GM12878 (cell line): ENCODE data around the gene ARHGDIG. TPM values are rescaled to one million over a fixed set of nuclear protein-coding genes. Genes with fewer than 3 reads are reported as not detected.

ENCODE experiments used
- ATAC-seq: fragments of 200-7000 bp; cut with Tn5 transposase; 3 replicates; pipeline ENCODE4 v1.9.1; 2020; ENCODE audit warnings: mild to moderate bottlenecking, moderate library complexity
- BruUV-seq: library from RNA; stranded (reverse); fragments of 400-500 nt; replicated peaks from 2 replicates; lab custom pipeline; 2021; lab: Mats Ljungman, UMichigan
- CTCF ChIA-PET: fragments of 300-600 bp; sonication (Branson Sonifier 250); formaldehyde crosslinking; extraction: SDS; loops from one replicate; lab custom pipeline; 2021; ENCODE audit warnings: inconsistent platforms; lab: Yijun Ruan, JAX
- POLR2A ChIA-PET: fragments of 350-600 bp; formaldehyde crosslinking; extraction: SDS; loops from one replicate; lab custom pipeline; 2021; ENCODE audit warnings: inconsistent platforms; lab: Charles Lee
- RAD21 ChIA-PET: fragments of 300-600 bp; sonication (Branson Sonifier 250); formaldehyde crosslinking; loops from one replicate; lab custom pipeline; 2023; ENCODE audit warnings: antibody characterized with exemption; ENCODE audit not compliant: unreplicated experiment; lab: Charles Lee
- SMC1A ChIA-PET: fragments of 300-600 bp; sonication (Branson Sonifier 250); formaldehyde crosslinking; loops from one replicate; lab custom pipeline; 2023; ENCODE audit not compliant: unreplicated experiment, uncharacterized antibody; lab: Charles Lee
- DNase-seq: peaks from one replicate; pipeline ENCODE4 v3.0.0-alpha.2; 2011; ENCODE audit warnings: low read depth, low spot score
- FAIRE-seq: peaks from 3 replicates; lab custom pipeline; 2011; peaks lifted over from hg19 to GRCh38; lab: Jason Lieb, UNC
- H2AFZ ChIP-seq: 2 replicates; pipeline ENCODE4 v1.6.0; 2011; ENCODE audit warnings: low read depth, low read length, control low read depth; ENCODE audit not compliant: control insufficient read depth
- H3K27ac ChIP-seq: 2 replicates; pipeline ENCODE4 v1.5.1; 2011; ENCODE audit warnings: control low read depth; ENCODE audit not compliant: control insufficient read depth, insufficient read depth
- H3K27me3 ChIP-seq, 2 experiments: replicated peaks in 1 of 2; 2 replicates each; pipeline versions ENCODE4 v1.6.0 to v1.6.1; 2011; ENCODE audit warnings: low read length in 1 of 2; ENCODE audit not compliant: control insufficient read depth in 2 of 2, insufficient read depth in 2 of 2
- H3K36me3 ChIP-seq, 2 experiments: 2 replicates each; pipeline ENCODE4 v1.5.1; 2011; ENCODE audit warnings: low read length in 1 of 2; ENCODE audit not compliant: control insufficient read depth in 2 of 2, insufficient read depth in 2 of 2
- H3K4me1 ChIP-seq: 2 replicates; pipeline ENCODE4 v1.6.1; 2011; ENCODE audit warnings: mild to moderate bottlenecking, low read length, moderate library complexity, mixed read lengths; ENCODE audit not compliant: control insufficient read depth, insufficient read depth
- H3K4me2 ChIP-seq: 2 replicates; pipeline ENCODE4 v1.6.0; 2011; ENCODE audit warnings: control low read depth; ENCODE audit not compliant: control insufficient read depth, insufficient read depth
- H3K4me3 ChIP-seq: fragments of 200-600 bp; sonication (generic); 2 replicates; pipeline ENCODE4 v1.5.1; 2016
- H3K79me2 ChIP-seq: 2 replicates; pipeline ENCODE4 v1.6.0; 2011; ENCODE audit warnings: low read length; ENCODE audit not compliant: control insufficient read depth, insufficient read depth
- H3K9ac ChIP-seq: 2 replicates; pipeline ENCODE4 v1.8.0; 2011; ENCODE audit warnings: low read length, control low read depth, mixed read lengths; ENCODE audit not compliant: control insufficient read depth, insufficient read depth
- H3K9me3 ChIP-seq: replicated peaks from 3 replicates; pipeline ENCODE4 v1.5.1; 2011; ENCODE audit warnings: mild to moderate bottlenecking, low read length; ENCODE audit not compliant: control insufficient read depth, insufficient read depth
- H4K20me1 ChIP-seq: 2 replicates; pipeline ENCODE4 v1.6.0; 2011; ENCODE audit not compliant: control insufficient read depth, insufficient read depth
- ESRRA ChIP-seq: IDR thresholded peaks from 2 replicates; pipeline ENCODE4 v1.6.1; 2012; ENCODE audit warnings: mild to moderate bottlenecking, low read length, improper control_type of control experiment
- MYB ChIP-seq: fragments of 150-350 bp; IDR thresholded peaks from 2 replicates; pipeline ENCODE4 v1.6.1; 2014; ENCODE audit warnings: mild to moderate bottlenecking, low read depth, low read length, borderline replicate concordance
- SIX5 ChIP-seq: IDR thresholded peaks from 2 replicates; pipeline ENCODE4 v1.6.1; 2011; ENCODE audit warnings: mild to moderate bottlenecking, low read depth, low read length, moderate library complexity; ENCODE audit not compliant: severe bottlenecking
- WGBS: methylation state at CpG from one replicate; pipeline ENCODE4 v1.1.6; 2016; ENCODE audit warnings: low lambda C conversion rate; ENCODE audit not compliant: insufficient replicate concordance, insufficient coverage; ENCODE audit errors: missing lambda C conversion rate; 5-methylcytosine and 5-hydroxymethylcytosine counted together
- in situ Hi-C: fragments of 300-500 bp; cut with MboI; formaldehyde crosslinking; loops from 9 replicates; pipeline ENCODE4 v1.14.3; 2018; ENCODE audit warnings: mixed read lengths
- intact Hi-C: fragments of 100-400 bp; cut with micrococcal nuclease; formaldehyde crosslinking; loops from one replicate; pipeline ENCODE4 v1.14.2; 2022; ENCODE audit not compliant: unreplicated experiment
- polyA plus RNA-seq, 11 experiments: library from polyadenylated mRNA; depleted of rRNA in 4 of 11; unstranded in 6 of 11; stranded (reverse) in 5 of 11; fragments of >200 nt; fragmentation: Nextera tagmentation in 4 of 11; fragmentation: Illumina TruSeq in 1 of 11; extraction: Ambion mirVana in 4 of 11; extraction: Trizol in 1 of 11; gene quantifications; 1 replicate in 1 of 11; 2 replicates in 10 of 11; pipeline versions ENCODE4 v1.2.1 to v1.2.3, GENCODE V29; 2011 to 2016; ENCODE audit warnings: inconsistent platforms in 2 of 11, missing spikeins in 2 of 11, low read depth in 1 of 11
- total RNA-seq, 4 experiments: library from RNA; depleted of rRNA in 3 of 4; stranded (reverse); fragments of >200 nt in 3 of 4; fragmentation: Illumina TruSeq in 1 of 4; extraction: Trizol in 1 of 4; gene quantifications; 2 replicates each; pipeline versions ENCODE4 v1.2.1 to v1.2.3, GENCODE V29; 2013 to 2021
- TF ChIP-seq, protein P1 (sequence below): fragments of 450-650 bp; IDR thresholded peaks from 2 replicates; pipeline ENCODE4 v1.6.1; 2018; ENCODE audit warnings: borderline replicate concordance, mild to moderate bottlenecking; ENCODE audit not compliant: partially characterized antibody

The ARHGDIG gene
- total and polyA plus RNA-seq, 10 of the 15 experiments (the other 5 are each of a cell fraction or from before 2014, with no cell fraction given): not detected

DNA sequence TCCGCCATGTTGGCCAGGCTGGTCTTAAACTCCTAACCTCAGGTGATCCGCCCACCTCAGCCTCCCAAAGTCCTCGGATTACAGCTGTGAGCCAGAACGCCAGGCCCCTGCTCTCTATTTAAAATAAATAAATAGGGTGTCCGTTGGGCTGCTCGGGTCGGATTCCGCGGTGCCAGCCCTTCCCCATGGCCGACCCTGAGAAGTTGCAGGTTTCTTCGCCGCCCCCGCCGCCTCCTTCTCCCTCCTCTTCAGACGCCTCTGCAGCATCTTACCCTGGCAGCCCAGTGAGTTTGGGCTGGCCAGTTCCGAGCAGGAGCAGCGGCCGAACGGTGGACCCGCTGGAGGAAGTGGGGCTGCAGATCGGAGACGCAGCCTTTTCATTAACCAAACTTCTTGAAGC is 49.4 kb upstream of the ARHGDIG start:
- Histone ChIP-seq H3K9me3 (no peaks in the 10 kb centered on the region), H3K4me2 (no peak overlapping the region), H3K27me3 (no peaks in the 10 kb centered on the region), H3K9ac (no peak overlapping the region), H4K20me1 (peaks cover 4% of the 10 kb centered on the region), H2AFZ (no peak overlapping the region), H3K4me1 (peaks cover 8% of the 10 kb centered on the region), H3K79me2 (peaks cover 31% of the 10 kb centered on the region), H3K4me3 (no peak overlapping the region), H3K36me3 (peaks cover 0 to 11% of the 10 kb centered on the region in 2 experiments; a peak in 2 of 4 replicates), H3K27ac (no peak overlapping the region)
- ChIA-PET CTCF (interaction anchor here (0.6 kb wide), 1 partner anchor 131 kb away, joined by 3 read pairs; no protein-coding TSS in a partner anchor), POLR2A (interaction anchor here (0.6 kb wide), 1 partner anchor 8 kb away, joined by 3 read pairs; no protein-coding TSS in a partner anchor), SMC1A (no interaction called here), RAD21 (no interaction called here)
- no peak for DNase-seq
- no TSS peak for BruUV-seq
- 89% methylated on average over 22 of the region's 22 CpGs for WGBS
- intact Hi-C loops: no loop called here
- no peak for FAIRE-seq
- ATAC-seq: no peak
- in situ Hi-C loops: loop anchor here (5.0 kb wide), 1 partner anchor 116 kb away; no protein-coding TSS in a partner anchor
- TF ChIP-seq SIX5 (no peak), MYB (no peak), ESRRA (no peak)
- TF ChIP-seq, protein P1, sequence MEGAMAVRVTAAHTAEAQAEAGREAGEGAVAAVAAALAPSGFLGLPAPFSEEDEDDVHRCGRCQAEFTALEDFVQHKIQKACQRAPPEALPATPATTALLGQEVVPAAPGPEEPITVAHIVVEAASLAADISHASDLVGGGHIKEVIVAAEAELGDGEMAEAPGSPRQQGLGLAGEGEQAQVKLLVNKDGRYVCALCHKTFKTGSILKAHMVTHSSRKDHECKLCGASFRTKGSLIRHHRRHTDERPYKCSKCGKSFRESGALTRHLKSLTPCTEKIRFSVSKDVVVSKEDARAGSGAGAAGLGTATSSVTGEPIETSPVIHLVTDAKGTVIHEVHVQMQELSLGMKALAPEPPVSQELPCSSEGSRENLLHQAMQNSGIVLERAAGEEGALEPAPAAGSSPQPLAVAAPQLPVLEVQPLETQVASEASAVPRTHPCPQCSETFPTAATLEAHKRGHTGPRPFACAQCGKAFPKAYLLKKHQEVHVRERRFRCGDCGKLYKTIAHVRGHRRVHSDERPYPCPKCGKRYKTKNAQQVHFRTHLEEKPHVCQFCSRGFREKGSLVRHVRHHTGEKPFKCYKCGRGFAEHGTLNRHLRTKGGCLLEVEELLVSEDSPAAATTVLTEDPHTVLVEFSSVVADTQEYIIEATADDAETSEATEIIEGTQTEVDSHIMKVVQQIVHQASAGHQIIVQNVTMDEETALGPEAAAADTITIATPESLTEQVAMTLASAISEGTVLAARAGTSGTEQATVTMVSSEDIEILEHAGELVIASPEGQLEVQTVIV: no peak
